ENCODE data around the gene NKAIN2.
"Not testable (repeated sequence)": the region's sequence is repeated elsewhere in the genome, so short reads cannot be mapped to it uniquely, and the experiment has no call there.

Gene NKAIN2

DNA sequence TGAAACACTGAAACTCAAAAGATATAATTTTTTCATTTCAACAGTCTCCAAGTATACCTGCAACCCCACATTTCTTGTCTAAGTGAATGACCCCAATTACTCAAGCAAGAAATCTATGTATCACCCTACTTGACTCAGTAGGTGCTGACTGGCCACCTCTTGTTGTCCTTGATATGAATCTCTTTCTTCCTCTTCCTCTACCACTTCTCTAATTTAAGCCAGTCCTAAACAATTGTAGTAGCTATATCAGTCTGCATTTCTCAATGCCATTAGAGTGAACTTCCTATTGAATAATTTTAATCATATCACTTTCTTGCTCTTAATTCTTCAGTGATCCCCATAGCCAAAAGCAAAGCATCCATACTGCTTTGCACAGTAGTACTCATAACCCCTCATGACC, 93.2 kb downstream of the NKAIN2 start:
- DNase-seq, result no peak

DNA sequence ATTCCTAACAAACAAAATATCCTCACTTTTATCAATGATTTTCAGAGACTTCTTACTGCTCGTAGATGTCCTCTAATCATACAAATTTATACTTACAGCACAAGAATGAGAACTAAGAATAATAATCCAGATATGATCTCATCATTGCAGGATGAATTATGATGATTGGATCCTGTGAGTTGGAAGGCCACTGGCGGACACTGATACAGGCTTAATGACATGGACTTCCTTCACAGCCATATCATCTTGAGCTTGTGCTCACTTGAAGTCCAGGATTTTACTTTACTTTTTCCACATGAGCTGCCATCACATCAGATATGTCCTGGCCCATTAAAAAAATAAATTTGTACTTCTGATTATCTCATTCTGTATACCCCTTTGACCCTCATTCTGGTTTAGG, 94.3 kb downstream of the NKAIN2 start:
- no peak for DNase-seq

- no peak for DNase-seq
Observed at GRCh38 chr6:123898665-123899064, 95.0 kb downstream of the NKAIN2 start.

- no peak for DNase-seq
Observed at GRCh38 chr6:123899745-123900144, 96.1 kb downstream of the NKAIN2 start.

DNA sequence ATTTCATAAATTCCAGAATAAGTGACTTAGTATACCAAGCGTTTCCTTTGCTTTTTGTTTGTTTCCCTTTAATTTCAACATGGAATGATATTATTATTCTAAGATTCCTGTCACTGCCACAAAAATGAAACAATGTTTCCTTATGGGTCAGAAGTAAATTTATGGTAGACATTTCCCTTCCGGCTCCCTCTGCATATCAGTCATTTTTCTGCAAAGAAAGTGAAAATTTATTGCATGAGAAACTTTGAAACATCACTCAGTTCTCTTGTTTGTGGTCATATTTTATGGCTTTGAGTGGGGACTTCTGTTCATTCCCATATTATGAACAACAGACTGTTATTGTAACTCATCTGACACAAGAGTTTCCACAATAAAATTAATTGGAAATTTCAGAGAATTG, 97.8 kb downstream of the NKAIN2 start:
- no peak for DNase-seq

DNA sequence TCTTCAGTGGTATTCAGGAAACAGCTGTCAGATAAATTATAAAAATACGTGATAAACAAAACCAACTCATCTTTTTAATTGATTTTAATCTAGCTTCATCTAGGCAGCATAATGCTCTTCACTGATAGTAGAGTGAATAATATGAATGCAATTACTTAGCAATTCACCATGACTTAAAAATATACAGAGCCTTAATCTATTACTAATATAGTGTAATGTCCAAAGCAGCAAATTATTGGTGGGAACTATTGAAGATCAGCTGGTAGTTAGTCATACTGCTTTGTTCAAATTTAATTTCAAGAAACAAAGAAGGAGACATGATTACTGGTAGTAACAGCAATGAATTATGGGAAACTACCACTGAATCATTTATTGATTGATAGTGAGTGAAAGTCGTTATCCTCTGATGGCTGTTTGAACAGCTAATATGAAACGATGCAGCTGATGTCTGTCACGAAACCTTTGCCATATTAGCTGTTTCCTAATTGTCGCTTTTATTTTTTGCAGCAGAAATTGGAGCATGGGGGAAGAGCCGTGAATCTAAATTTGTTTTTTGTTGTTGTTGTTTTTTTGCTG, 99.2 kb downstream of the NKAIN2 start:
- no peak for DNase-seq

GRCh38 chr6:123904228-123904627, 100.6 kb downstream of the NKAIN2 start:
- no peak for DNase-seq

DNA sequence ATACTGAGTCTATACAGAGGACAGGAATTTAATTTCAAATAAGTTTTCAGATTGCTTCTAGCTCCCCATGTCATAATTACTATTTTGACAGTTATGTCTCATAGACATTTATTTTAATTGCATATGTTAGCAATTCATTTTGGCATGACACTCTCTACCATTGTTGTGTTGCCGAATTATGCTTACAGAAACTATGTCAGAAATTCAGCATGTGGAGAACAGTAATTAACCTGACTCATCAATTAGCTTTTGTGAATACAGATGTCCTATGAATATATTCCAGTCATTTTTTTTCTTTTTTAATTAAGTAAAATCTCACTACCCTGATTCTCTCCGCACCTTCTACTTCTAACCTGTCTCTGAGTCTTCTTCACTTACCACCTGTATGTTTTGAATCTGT, 105.1 kb downstream of the NKAIN2 start:
- no peak for DNase-seq

DNA sequence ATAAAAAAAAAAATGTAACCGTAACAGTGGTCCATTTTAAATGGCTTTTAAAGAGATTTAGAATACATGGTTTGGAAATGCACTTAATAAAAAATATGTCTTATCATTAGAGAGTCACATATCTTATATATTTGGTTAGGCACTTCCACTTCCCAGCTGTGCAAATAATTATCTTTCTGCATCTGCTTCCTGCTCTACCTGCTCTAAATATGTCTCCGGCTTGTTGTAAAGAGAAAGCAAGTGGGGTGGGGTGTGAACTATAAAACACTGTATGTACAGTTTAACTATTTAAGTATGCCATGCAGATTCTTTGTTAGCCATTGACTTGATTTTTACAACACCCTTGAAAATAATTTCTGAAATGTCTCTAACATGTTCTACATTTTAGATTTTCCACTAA, 106.3 kb downstream of the NKAIN2 start:
- peak; percentile 13 for DNase-seq

DNA sequence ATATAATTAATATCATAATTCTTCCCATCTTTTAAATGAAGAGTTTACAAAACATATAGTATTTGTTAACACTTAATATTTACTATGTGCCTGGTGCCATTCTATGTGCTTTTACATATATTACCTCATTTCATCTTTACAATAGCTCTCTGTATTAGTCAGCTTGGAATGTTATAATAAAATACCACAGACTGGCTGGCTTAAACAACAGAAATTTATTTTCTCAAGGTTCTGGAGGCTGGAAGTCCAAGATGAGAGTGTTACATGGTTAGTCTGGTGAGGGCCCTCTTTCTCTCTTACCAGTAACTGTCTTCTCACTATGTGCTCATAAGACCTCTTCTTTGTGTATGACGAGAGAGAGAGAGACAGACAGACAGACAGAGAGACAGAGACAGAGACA, 110.2 kb downstream of the NKAIN2 start:
- DNase-seq, result no peak

DNA sequence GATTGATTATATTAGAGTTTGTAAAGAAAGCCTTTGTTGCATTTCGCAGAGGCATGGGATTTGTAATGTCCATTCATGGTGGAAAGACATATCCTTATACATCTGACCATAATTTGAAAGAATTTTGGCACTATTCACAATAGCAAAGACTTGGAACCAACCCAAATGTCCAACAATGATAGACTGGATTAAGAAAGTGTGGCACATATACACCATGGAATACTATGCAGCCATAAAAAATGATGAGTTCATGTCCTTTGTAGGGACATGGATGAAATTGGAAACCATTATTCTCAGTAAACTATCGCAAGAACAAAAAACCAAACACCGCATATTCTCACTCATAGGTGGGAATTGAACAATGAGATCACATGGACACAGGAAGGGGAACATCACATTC, 119.7 kb downstream of the NKAIN2 start:
- not testable (repeated sequence) for DNase-seq

GRCh38 chr6:123925350-123925749, 121.7 kb downstream of the NKAIN2 start:
- peak; percentile 49 for DNase-seq

DNA sequence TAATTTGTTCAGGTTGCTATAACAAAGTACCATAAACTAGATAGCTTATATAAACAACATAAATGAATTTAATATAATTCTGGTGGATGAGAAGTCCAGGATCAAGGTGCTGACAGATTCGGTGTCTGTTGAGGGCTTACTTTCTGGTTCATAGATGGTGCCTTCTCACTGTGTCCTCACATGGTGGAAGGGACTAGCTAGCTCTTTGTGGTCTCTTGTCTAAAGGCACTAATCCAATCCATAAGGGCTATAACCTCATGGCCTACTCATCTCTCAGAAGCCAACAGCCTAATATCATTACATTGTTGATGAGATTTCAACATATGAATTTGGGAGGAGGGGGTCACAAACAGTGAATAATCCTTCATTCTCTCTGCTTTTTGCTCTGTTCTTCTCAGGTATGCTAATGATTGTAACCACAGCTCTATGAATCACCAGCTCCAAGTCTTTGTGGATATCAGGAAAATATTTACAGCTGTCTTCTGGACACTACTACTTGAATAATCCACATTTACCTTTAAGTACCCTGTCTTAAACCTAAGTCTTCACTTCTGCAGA, 122.3 kb downstream of the NKAIN2 start:
- DNase-seq, result no peak

DNA sequence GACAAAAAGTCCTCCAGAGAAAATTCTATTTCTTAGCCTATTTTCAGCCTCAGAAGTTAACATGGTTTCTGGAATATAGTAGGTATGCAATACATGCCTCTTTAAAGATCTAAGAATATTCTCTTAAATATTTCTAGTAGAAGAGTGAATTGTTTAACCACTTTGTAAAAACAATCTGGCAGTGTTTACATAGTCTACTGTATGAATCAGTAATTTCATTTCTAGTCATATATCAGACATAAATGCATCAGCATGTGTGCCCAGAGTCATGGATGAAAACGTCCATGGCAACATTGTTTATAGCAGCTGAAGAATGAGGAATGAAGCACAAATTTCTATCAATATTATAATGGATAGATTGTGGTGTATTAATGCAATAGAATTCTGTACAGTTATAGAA, 124.9 kb downstream of the NKAIN2 start:
- no peak for DNase-seq

- no peak for DNase-seq
Observed at GRCh38 chr6:123931928-123932327, 128.3 kb downstream of the NKAIN2 start.

- no peak for DNase-seq
Observed at GRCh38 chr6:123940551-123940950, 136.9 kb downstream of the NKAIN2 start.

GRCh38 chr6:123941855-123942254, 138.2 kb downstream of the NKAIN2 start:
- DNase-seq, result no peak

- DNase-seq, result no peak
Observed at GRCh38 chr6:123945386-123945785, 141.7 kb downstream of the NKAIN2 start.

DNA sequence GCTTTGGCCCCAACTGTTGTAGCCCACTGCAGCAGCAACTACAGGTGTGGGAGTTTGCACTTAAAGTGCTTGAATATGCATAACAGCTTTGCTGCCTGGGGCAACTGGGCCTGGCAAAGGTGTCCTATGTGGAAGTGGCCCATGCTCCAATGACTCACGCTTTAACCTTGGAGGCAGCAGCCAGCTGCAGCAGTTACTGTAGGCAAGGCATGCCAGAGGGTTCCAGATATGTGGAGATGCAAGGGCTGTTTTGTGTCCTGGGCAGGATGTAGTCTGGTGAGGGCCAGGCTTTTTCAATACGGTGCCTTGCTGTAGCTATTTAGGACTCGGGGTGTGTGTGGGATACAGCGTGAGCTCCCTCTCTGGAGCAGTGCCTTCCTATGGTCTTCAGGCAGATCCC, 150.3 kb downstream of the NKAIN2 start:
- DNase-seq, result no peak

- DNase-seq, result no peak
Observed at GRCh38 chr6:123956492-123957139, 153.0 kb downstream of the NKAIN2 start.

- DNase-seq, result peak; percentile 98
Observed at GRCh38 chr6:123962508-123962907, 158.8 kb downstream of the NKAIN2 start.

- no peak for DNase-seq
Observed at GRCh38 chr6:123965894-123966293, 162.2 kb downstream of the NKAIN2 start.

DNA sequence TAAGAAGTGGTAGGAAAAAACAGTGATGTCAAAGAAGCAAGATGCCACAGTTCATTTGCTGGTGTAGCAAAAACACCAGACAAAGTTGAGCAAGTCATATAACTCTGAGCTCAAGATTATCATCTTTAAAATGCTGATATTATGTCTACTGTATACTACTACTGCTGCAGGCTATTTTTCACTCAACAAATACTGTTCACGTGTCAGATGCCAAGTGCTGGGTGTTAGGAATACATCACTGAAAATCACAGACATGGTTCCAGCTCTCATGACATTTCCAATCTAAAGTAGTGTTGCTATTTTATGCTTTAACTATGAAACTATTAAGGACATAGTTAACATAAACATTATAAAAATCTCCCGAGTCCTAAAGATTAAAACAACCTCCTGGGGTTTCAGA, 163.0 kb downstream of the NKAIN2 start:
- no peak for DNase-seq

GRCh38 chr6:123967905-123968304, 164.2 kb downstream of the NKAIN2 start:
- peak; percentile 96 for DNase-seq

Measured in NCI-H1436 (cell line).